Ishikawa (cell line): ENCODE results near the gene SLC44A2.

Experiments used
- CEBPB ChIP-seq: IDR thresholded peaks from 2 replicates; pipeline ENCODE4 v1.6.1; 2012
- CREB1 ChIP-seq: IDR thresholded peaks from 2 replicates; pipeline ENCODE4 v1.6.1; 2012; ENCODE audit warnings: low read depth
- EGR1 ChIP-seq: IDR thresholded peaks from 2 replicates; pipeline ENCODE4 v1.6.1; 2012
- EP300 ChIP-seq: IDR thresholded peaks from 2 replicates; pipeline ENCODE4 v1.6.1; 2012; ENCODE audit warnings: borderline replicate concordance
- FOXM1 ChIP-seq: IDR thresholded peaks from 2 replicates; pipeline ENCODE4 v1.6.1; 2012; ENCODE audit warnings: low read depth, borderline replicate concordance
- NFIC ChIP-seq: IDR thresholded peaks from 2 replicates; pipeline ENCODE4 v1.6.1; 2012
- RAD21 ChIP-seq: IDR thresholded peaks from 2 replicates; pipeline ENCODE4 v1.6.1; 2012; ENCODE audit warnings: low read depth
- TAF1 ChIP-seq: IDR thresholded peaks from 2 replicates; pipeline ENCODE4 v1.6.1; 2012; ENCODE audit warnings: low read depth, mild to moderate bottlenecking
- TCF12 ChIP-seq: IDR thresholded peaks from 2 replicates; pipeline ENCODE4 v1.6.1; 2012; ENCODE audit warnings: low read depth
- TEAD4 ChIP-seq: IDR thresholded peaks from 2 replicates; pipeline ENCODE4 v1.6.1; 2012
- YY1 ChIP-seq: IDR thresholded peaks from 2 replicates; pipeline ENCODE4 v1.6.1; 2012; ENCODE audit warnings: low read depth
- ZBTB7A ChIP-seq: IDR thresholded peaks from 2 replicates; pipeline ENCODE4 v1.6.1; 2012; ENCODE audit warnings: low read depth
- TF ChIP-seq, protein P1 (sequence below): IDR thresholded peaks from 2 replicates; pipeline ENCODE4 v1.6.1; 2012
- TF ChIP-seq, protein P2 (sequence below): IDR thresholded peaks from 2 replicates; pipeline ENCODE4 v1.6.1; 2012
- TF ChIP-seq, protein P3 (sequence below): IDR thresholded peaks from 2 replicates; pipeline ENCODE4 v1.6.1; 2012; ENCODE audit warnings: low read depth, mild to moderate bottlenecking

The SLC44A2 gene

DNA sequence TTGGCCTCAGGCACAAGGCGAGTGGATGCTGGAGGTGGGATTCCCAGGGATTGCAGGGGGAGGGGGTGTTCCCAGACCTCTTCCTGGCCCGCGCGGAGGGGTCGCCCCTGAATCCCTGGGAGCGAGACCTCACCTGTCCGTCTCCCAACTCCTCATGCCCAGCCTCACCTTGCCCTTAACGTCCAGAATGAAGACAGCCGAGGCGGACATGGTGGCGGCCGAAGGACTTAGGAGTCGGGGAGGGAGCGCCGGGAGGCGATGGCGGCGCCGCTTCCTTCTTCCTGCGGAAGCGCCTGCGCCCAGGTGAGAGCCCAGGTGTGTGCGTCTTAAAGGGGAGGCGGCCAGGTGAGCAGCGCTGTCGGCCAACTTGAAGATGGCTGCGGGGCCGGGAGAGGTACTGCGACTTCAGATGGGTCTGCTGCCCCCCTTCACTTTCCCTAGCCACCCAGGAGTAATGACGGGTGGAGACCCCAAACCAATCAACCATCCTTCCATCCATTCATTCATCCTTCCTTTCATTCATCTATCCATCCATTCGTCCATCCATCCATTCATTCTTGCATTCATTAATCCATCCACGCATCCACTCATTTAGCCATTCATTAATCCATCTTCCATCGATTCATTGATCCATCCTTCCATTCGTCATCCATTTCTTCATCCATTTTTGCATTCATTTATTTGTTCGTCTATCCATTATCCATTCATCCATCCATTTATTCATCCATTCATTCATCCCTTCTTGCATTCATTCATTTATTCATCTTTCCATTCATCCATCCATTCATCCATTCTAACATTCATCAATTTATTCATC lies 38.1 kb upstream of the SLC44A2 start, which contains the start of gene AP1M2:
Gene AP1M2, minus strand, starts transcription at position 291 of the 817 bp plus-strand sequence. Its CDS starts 81 bp downstream, at position 210.
- TF ChIP-seq RAD21 (no peak), EP300 (no peak), ZBTB7A (peak; percentile 84), YY1 (peak; percentile 85), TAF1 (no peak; the same call in 1 of the 2 replicates)
- TF ChIP-seq, protein P1, sequence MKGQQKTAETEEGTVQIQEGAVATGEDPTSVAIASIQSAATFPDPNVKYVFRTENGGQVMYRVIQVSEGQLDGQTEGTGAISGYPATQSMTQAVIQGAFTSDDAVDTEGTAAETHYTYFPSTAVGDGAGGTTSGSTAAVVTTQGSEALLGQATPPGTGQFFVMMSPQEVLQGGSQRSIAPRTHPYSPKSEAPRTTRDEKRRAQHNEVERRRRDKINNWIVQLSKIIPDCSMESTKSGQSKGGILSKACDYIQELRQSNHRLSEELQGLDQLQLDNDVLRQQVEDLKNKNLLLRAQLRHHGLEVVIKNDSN = no peak; the same call in 1 of the 2 replicates
- TF ChIP-seq, protein P2, sequence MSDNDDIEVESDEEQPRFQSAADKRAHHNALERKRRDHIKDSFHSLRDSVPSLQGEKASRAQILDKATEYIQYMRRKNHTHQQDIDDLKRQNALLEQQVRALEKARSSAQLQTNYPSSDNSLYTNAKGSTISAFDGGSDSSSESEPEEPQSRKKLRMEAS = peak; percentile 77

DNA sequence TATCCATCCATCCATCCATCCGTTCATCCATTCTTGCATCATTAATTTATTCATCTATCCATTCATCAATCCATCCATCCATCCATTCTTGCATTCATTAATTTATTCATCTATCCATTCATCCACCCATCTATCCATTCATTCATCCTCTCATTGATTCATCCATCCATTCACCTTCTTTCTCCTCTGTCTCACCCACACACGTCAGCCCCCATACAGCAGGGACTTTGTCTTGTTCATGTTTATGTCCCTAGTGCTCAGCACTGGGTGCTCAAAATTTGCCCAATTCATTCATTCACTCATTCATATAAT lies 37.6 kb upstream of the SLC44A2 start:
- TF ChIP-seq, protein P3, sequence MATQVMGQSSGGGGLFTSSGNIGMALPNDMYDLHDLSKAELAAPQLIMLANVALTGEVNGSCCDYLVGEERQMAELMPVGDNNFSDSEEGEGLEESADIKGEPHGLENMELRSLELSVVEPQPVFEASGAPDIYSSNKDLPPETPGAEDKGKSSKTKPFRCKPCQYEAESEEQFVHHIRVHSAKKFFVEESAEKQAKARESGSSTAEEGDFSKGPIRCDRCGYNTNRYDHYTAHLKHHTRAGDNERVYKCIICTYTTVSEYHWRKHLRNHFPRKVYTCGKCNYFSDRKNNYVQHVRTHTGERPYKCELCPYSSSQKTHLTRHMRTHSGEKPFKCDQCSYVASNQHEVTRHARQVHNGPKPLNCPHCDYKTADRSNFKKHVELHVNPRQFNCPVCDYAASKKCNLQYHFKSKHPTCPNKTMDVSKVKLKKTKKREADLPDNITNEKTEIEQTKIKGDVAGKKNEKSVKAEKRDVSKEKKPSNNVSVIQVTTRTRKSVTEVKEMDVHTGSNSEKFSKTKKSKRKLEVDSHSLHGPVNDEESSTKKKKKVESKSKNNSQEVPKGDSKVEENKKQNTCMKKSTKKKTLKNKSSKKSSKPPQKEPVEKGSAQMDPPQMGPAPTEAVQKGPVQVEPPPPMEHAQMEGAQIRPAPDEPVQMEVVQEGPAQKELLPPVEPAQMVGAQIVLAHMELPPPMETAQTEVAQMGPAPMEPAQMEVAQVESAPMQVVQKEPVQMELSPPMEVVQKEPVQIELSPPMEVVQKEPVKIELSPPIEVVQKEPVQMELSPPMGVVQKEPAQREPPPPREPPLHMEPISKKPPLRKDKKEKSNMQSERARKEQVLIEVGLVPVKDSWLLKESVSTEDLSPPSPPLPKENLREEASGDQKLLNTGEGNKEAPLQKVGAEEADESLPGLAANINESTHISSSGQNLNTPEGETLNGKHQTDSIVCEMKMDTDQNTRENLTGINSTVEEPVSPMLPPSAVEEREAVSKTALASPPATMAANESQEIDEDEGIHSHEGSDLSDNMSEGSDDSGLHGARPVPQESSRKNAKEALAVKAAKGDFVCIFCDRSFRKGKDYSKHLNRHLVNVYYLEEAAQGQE = no peak
- TF ChIP-seq TEAD4 (no peak), RAD21 (no peak), YY1 (no peak), FOXM1 (no peak), TCF12 (no peak), ZBTB7A (no peak), EP300 (no peak), TAF1 (no peak), CEBPB (no peak), NFIC (no peak), CREB1 (no peak), EGR1 (no peak)
- TF ChIP-seq, protein P1 = no peak
- TF ChIP-seq, protein P2 = no peak

DNA sequence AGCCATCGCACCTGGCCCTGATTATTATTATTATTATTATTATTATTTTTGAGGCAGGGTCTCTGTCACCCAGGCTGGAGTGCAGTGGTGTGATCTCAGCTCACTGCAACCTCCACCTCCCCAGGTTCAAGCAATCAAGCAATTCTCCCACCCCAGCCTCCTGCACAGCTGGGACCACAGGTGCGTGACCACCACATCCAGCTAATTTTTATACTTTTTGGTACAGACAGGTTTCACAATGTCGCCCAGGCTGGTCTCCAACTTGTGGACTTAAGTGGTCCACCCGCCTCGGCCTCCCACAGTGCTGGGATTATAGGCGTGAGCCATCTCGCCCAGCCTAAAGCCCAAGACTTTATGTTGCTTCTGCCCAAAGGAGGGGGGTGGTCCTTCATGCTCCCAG lies 32.2 kb upstream of the SLC44A2 start:
- TF ChIP-seq, protein P1 = no peak
- no peak for TF ChIP-seq FOXM1
- TF ChIP-seq NFIC = no peak
- no peak for TF ChIP-seq CEBPB
- TF ChIP-seq EGR1 = no peak
- TF ChIP-seq RAD21 = no peak
- no peak for TF ChIP-seq TAF1
- TF ChIP-seq, protein P3 = no peak
- no peak for TF ChIP-seq ZBTB7A

DNA sequence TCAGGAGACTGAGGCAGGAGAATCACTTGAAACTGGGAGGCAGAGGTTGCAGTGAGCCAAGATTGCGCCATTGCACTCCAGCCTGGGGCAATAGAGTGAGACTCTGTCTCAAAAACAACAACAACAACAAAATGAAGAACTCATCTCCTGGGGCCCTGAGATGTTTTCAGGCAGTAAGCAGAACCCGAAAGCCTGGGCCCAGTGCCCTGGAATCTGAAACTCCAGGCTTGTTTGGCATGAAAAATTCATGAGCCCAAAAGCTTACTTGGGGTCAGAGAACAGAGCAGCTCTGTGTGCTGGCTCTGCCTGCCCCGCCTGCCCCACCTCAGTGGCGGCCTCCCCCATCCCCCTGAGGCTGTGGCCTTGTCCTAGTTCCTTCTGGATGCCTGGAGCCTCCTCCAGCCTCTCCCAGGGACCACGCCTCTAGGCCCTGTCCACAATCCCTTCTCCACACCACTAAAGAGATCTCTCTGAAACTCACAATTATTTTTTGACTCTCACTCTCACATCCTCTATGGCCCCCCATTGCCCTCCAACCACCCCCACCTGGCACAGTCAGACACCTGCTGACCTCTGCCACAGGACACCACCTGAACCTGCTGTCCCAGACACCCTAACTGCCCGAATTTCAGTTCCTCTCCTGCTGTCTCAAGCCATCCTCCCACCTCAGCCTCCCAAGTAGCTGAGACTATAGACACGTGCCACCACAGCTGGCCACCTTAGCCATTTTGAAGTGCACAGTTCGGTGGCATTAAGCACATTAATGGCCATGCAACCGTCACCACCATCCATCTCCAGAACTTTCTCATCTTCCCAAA lies 31.3 kb upstream of the SLC44A2 start:
- TF ChIP-seq, protein P2 = no peak
- TF ChIP-seq CREB1 (no peak), EGR1 (no peak), TCF12 (no peak), TAF1 (no peak)

DNA sequence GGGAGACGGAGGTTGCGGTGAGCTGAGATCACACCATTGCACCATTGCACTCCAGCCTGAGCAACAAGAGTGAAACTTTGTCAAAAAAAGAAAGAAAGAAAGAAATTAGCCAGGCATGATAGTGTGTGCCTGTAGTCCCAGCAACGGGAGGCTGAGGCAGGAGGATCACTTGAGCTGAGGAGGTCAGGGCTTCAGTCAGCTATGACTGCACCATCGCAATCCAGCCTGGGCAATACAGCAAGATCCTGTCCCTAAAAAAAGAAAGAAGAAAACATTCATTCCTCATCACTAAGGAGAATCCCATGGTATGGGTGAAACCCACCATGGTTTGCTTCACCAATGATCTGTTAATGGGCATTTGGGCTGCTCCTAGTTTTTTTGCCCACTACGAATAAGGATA lies 25.2 kb upstream of the SLC44A2 start:
- TF ChIP-seq ZBTB7A (no peak), NFIC (no peak), YY1 (no peak), RAD21 (no peak), FOXM1 (no peak), TAF1 (no peak), CREB1 (no peak), CEBPB (no peak)
- TF ChIP-seq, protein P2 = no peak
- TF ChIP-seq, protein P3 = no peak
- TF ChIP-seq, protein P1 = no peak
